Vagina (tissue), 2 donors: Measurements from ENCODE around the gene VOPP1. TPM values are rescaled to one million over a fixed set of nuclear protein-coding genes. Genes with fewer than 3 reads are reported as not detected.

Experiments
- DNase-seq, 2 donors: peaks; one replicate each; pipeline ENCODE4 v3.0.0-alpha.2; 2017; ENCODE audit errors: extremely low spot score in 2 of 2
- H3K27ac ChIP-seq: fragments of 200-600 bp; sonication (generic); one replicate; pipeline ENCODE4 v1.5.1; 2019
- H3K27me3 ChIP-seq: fragments of 200-600 bp; sonication (generic); one replicate; pipeline ENCODE4 v1.5.1; 2019
- H3K36me3 ChIP-seq, 2 donors: fragments of 200-600 bp; sonication (generic); one replicate each; pipeline ENCODE4 v1.5.1; 2017 to 2019
- H3K4me1 ChIP-seq: fragments of 200-600 bp; sonication (generic); one replicate; pipeline ENCODE4 v1.5.1; 2019
- H3K4me3 ChIP-seq, 2 donors: fragments of 200-600 bp; sonication (generic); 1 replicate in 1 of 2; 2 replicates in 1 of 2; pipeline ENCODE4 v1.5.1; 2016 to 2019
- H3K9me3 ChIP-seq: fragments of 200-600 bp; sonication (generic); one replicate; pipeline ENCODE4 v1.5.1; 2019
- CTCF ChIP-seq, 3 experiments: fragments of 450-650 bp in 2 of 3; fragments of 200-600 bp in 1 of 3; sonication (generic) in 1 of 3; IDR thresholded peaks; one replicate each; pipeline ENCODE4 v1.5.1; 2017 to 2019; ENCODE audit warnings: antibody characterized with exemption in 3 of 3, mild to moderate bottlenecking in 2 of 3, moderate library complexity in 2 of 3
- POLR2A ChIP-seq, 2 donors: fragments of 450-650 bp; IDR thresholded peaks; one replicate each; pipeline ENCODE4 v1.6.1; 2017; ENCODE audit warnings: antibody characterized with exemption in 2 of 2, mild to moderate bottlenecking in 2 of 2, moderate library complexity in 2 of 2
- POLR2AphosphoS5 ChIP-seq, 2 donors: sonication (generic); formaldehyde crosslinking; IDR thresholded peaks; one replicate each; pipeline ENCODE4 v1.9.0; 2017; ENCODE audit warnings: antibody characterized with exemption in 2 of 2, mild to moderate bottlenecking in 2 of 2, low read depth in 1 of 2; ENCODE audit not compliant: insufficient read depth in 1 of 2
- intact Hi-C: fragments of 100-400 bp; cut with DNase I; formaldehyde crosslinking; loops from one replicate; pipeline ENCODE4 v1.15.1; 2023
- total RNA-seq: library from RNA; depleted of rRNA; stranded (reverse); fragments of >200 nt; gene quantifications from one replicate; pipeline ENCODE4 v1.2.3, GENCODE V29; 2016

The VOPP1 gene
- total RNA-seq, 1 donor from 2014 or later = 26.3 TPM

- H3K4me3 ChIP-seq = no peak overlapping the region
- no peak overlapping the region for H3K27ac ChIP-seq
- H3K27me3 ChIP-seq = no peaks in the 10 kb centered on the region
- peaks cover 49% of the 10 kb centered on the region for H3K4me1 ChIP-seq
- no peaks in the 10 kb centered on the region for H3K9me3 ChIP-seq
- no peak for DNase-seq
- intact Hi-C loops = no loop called here
- no peaks in the 10 kb centered on the region for H3K36me3 ChIP-seq
- no peak for TF ChIP-seq CTCF (IDR thresholded peaks at IDR 0.05)
- no peak for TF ChIP-seq POLR2AphosphoS5 (IDR thresholded peaks at IDR 0.05; ENCODE audit: insufficient read depth in 1 of 2, low read depth in 1 of 2)
- TF ChIP-seq POLR2A (IDR thresholded peaks at IDR 0.05) = no peak
Measured at GRCh38 chr7:55532150-55532917, 40.0 kb downstream of the VOPP1 start.

- intact Hi-C loops = no loop called here
Measured at GRCh38 chr7:55531536-55531935, 40.8 kb downstream of the VOPP1 start.

GRCh38 chr7:55527307-55527706, 45.0 kb downstream of the VOPP1 start:
- peaks cover 16% of the 10 kb centered on the region for H3K4me1 ChIP-seq
- no peaks in the 10 kb centered on the region for H3K9me3 ChIP-seq
- H3K27ac ChIP-seq = no peak overlapping the region
- H3K27me3 ChIP-seq = no peaks in the 10 kb centered on the region
- no peak for DNase-seq
- no peak overlapping the region for H3K4me3 ChIP-seq
- TF ChIP-seq POLR2A (IDR thresholded peaks at IDR 0.05) = no peak
- no peak for TF ChIP-seq POLR2AphosphoS5 (IDR thresholded peaks at IDR 0.05; ENCODE audit: insufficient read depth in 1 of 2, low read depth in 1 of 2)
- no peak for TF ChIP-seq CTCF (IDR thresholded peaks at IDR 0.05)
- H3K36me3 ChIP-seq = no peaks in the 10 kb centered on the region
- intact Hi-C loops = no loop called here

More at GRCh38 chr7:55531536-55531935, 40.8 kb downstream of the VOPP1 start:
- Histone ChIP-seq H3K36me3 (no peaks in the 10 kb centered on the region), H3K27ac (no peak overlapping the region), H3K27me3 (no peaks in the 10 kb centered on the region), H3K4me3 (no peak overlapping the region), H3K9me3 (no peaks in the 10 kb centered on the region), H3K4me1 (peaks cover 41% of the 10 kb centered on the region)
- no peak for TF ChIP-seq POLR2AphosphoS5 (IDR thresholded peaks at IDR 0.05; ENCODE audit: insufficient read depth in 1 of 2, low read depth in 1 of 2)
- TF ChIP-seq POLR2A (IDR thresholded peaks at IDR 0.05) = no peak
- no peak for TF ChIP-seq CTCF (IDR thresholded peaks at IDR 0.05)
- no peak for DNase-seq

- TF ChIP-seq CTCF (IDR thresholded peaks at IDR 0.05) (no peak), POLR2AphosphoS5 (IDR thresholded peaks at IDR 0.05; ENCODE audit: insufficient read depth in 1 of 2, low read depth in 1 of 2) (no peak), POLR2A (IDR thresholded peaks at IDR 0.05) (no peak)
- no peak overlapping the region for H3K4me3 ChIP-seq
- intact Hi-C loops = no loop called here
Measured at GRCh38 chr7:55526770-55527169, 45.5 kb downstream of the VOPP1 start.

GRCh38 chr7:55526329-55526728, 46.0 kb downstream of the VOPP1 start:
- Histone ChIP-seq H3K27me3 (no peaks in the 10 kb centered on the region), H3K9me3 (no peaks in the 10 kb centered on the region), H3K36me3 (no peaks in the 10 kb centered on the region), H3K27ac (no peak overlapping the region), H3K4me3 (no peak overlapping the region), H3K4me1 (peaks cover 8% of the 10 kb centered on the region)
- intact Hi-C loops = no loop called here
- no peak for TF ChIP-seq POLR2AphosphoS5 (IDR thresholded peaks at IDR 0.05; ENCODE audit: insufficient read depth in 1 of 2, low read depth in 1 of 2)
- no peak for TF ChIP-seq POLR2A (IDR thresholded peaks at IDR 0.05)
- no peak for TF ChIP-seq CTCF (IDR thresholded peaks at IDR 0.05)
- DNase-seq = no peak

More at GRCh38 chr7:55526770-55527169, 45.5 kb downstream of the VOPP1 start:
- Histone ChIP-seq H3K27ac (no peak overlapping the region), H3K4me1 (peaks cover 11% of the 10 kb centered on the region), H3K36me3 (no peaks in the 10 kb centered on the region), H3K9me3 (no peaks in the 10 kb centered on the region), H3K27me3 (no peaks in the 10 kb centered on the region)
- DNase-seq = no peak
